Motor neuron (in vitro differentiated cells): ENCODE results near the gene ST6GALNAC6. TPM values are rescaled to one million over a fixed set of nuclear protein-coding genes. Genes with fewer than 3 reads are reported as not detected.
"Not testable (repeated sequence)": the region's sequence is repeated elsewhere in the genome, so short reads cannot be mapped to it uniquely, and the experiment has no call there.

Source experiments
- ATAC-seq, 8 experiments: fragments of 200-7000 bp; cut with Tn5 transposase; replicated peaks in 6 of 8; 2 replicates each; pipeline ENCODE4 v1.8.0; 2021; ENCODE audit warnings: mild to moderate bottlenecking in 8 of 8, moderate library complexity in 8 of 8
- H3K27ac ChIP-seq, 2 donors: fragments of 250-450 bp; sonication (Bioruptor Pico); 2 replicates each; pipeline ENCODE4 v1.9.0; 2021; ENCODE audit warnings: antibody characterized with exemption in 2 of 2, mild to moderate bottlenecking in 2 of 2, moderate library complexity in 1 of 2
- H3K4me1 ChIP-seq, 2 donors: fragments of 250-450 bp; sonication (Bioruptor Pico); replicated peaks in 1 of 2; 2 replicates each; pipeline ENCODE4 v1.6.1; 2021; ENCODE audit warnings: antibody characterized with exemption in 2 of 2, mild to moderate bottlenecking in 2 of 2, moderate library complexity in 1 of 2
- H3K4me3 ChIP-seq, 5 donors: fragments of 250-450 bp; sonication (Bioruptor Pico); 2 replicates each; pipeline ENCODE4 v1.9.0; 2021; ENCODE audit warnings: antibody characterized with exemption in 5 of 5, mild to moderate bottlenecking in 5 of 5, moderate library complexity in 4 of 5
- WGBS, 10 experiments: fragments of 450-650 bp; shearing (Covaris generic); methylation state at CpG; one replicate each; pipeline ENCODE4 v1.0.0; 2022; 5-methylcytosine and 5-hydroxymethylcytosine counted together
- in situ Hi-C, 9 experiments: fragments of 400-800 bp; cut with MboI; loops; one replicate each; pipeline ENCODE4 v1.15.0; 2021; ENCODE audit warnings: low sequenced_read_pairs in 9 of 9, low pct_unique_long_range_greater_than_20kb in 2 of 9; ENCODE audit not compliant: unreplicated experiment in 9 of 9
- total RNA-seq, 8 experiments: library from RNA; unstranded; fragments of 300-600 nt; gene quantifications; 2 replicates each; pipeline versions ENCODE4 v1.2.3 to v1.2.4, GENCODE V29; 2022

ST6GALNAC6 gene
- total RNA-seq, 8 experiments from 2014 or later: 5.6 to 48.8 (median 17.5) TPM

GRCh38 chr9:127873223-127873691 lies 26.1 kb downstream of the ST6GALNAC6 start:
- peak in 5 of 8 experiments; percentile 42 to 63 (median 60) for ATAC-seq
- in situ Hi-C loops: no loop called here
- peaks cover 32 to 57% of the 10 kb centered on the region in 2 donors for H3K4me1 ChIP-seq
- no peak overlapping the region for H3K4me3 ChIP-seq
- whole genome bisulfite sequencing, 10 experiments: 10 to 40% (median 33%) methylated on average over 1 to 2 of the region's 19 CpGs; no CpG with 5 or more reads in 7 of the 10 experiments
- peak overlapping the region in 1 of 2 donors; percentile 63 for H3K27ac ChIP-seq

GRCh38 chr9:127872369-127873222 lies 26.8 kb downstream of the ST6GALNAC6 start:
- in situ Hi-C loops: no loop called here
- no peak overlapping the region for H3K4me3 ChIP-seq
- H3K4me1 ChIP-seq: peaks cover 26 to 50% of the 10 kb centered on the region in 2 donors
- no peak for ATAC-seq
- WGBS, 10 experiments: 60 to 100% (median 78%) methylated on average over 1 to 5 of the region's 20 CpGs; no CpG with 5 or more reads in 6 of the 10 experiments
- peak overlapping the region in 1 of 2 donors; percentile 63 for H3K27ac ChIP-seq

- Histone ChIP-seq H3K4me1 (peaks cover 21 to 41% of the 10 kb centered on the region in 2 donors), H3K4me3 (no peak overlapping the region), H3K27ac (no peak overlapping the region)
- no peak for ATAC-seq
- 60 to 100% (median 79%) methylated on average over 1 to 4 of the region's 9 CpGs; no CpG with 5 or more reads in 2 of the 10 experiments for WGBS, 10 experiments
- in situ Hi-C loops: no loop called here
Measured at GRCh38 chr9:127871531-127871930, 27.9 kb downstream of the ST6GALNAC6 start.

- in situ Hi-C loops: no loop called here
- no peak overlapping the region for H3K27ac ChIP-seq
- ATAC-seq: no peak
- H3K4me1 ChIP-seq: peaks cover 21 to 34% of the 10 kb centered on the region in 2 donors
- 62 to 100% (median 80%) methylated on average over 1 to 8 of the region's 12 CpGs; no CpG with 5 or more reads in 5 of the 10 experiments for WGBS, 10 experiments
- H3K4me3 ChIP-seq: no peak overlapping the region
Measured at GRCh38 chr9:127870887-127871286, 28.5 kb downstream of the ST6GALNAC6 start.

GRCh38 chr9:127870153-127870491 lies 29.3 kb downstream of the ST6GALNAC6 start:
- peaks cover 13 to 32% of the 10 kb centered on the region in 2 donors for H3K4me1 ChIP-seq
- ATAC-seq, H3K4me3 ChIP-seq, H3K27ac ChIP-seq, in situ Hi-C loops: not testable (repeated sequence)
- 0 to 100% (median 85%) methylated on average over 1 to 6 of the region's 9 CpGs; no CpG with 5 or more reads in 4 of the 10 experiments for WGBS, 10 experiments

- H3K27ac ChIP-seq: no peak overlapping the region
Measured at GRCh38 chr9:127869310-127870152, 29.9 kb downstream of the ST6GALNAC6 start.

GRCh38 chr9:127868278-127868902 lies 31.0 kb downstream of the ST6GALNAC6 start:
- Histone ChIP-seq H3K4me1 (peaks cover 8 to 24% of the 10 kb centered on the region in 2 donors), H3K4me3 (no peak overlapping the region), H3K27ac (no peak overlapping the region)
- 80 to 100% (median 92%) methylated on average over 1 of the region's 18 CpGs; no CpG with 5 or more reads in 6 of the 10 experiments for WGBS, 10 experiments
- no peak for ATAC-seq
- in situ Hi-C loops: no loop called here

More at GRCh38 chr9:127869310-127870152, 29.9 kb downstream of the ST6GALNAC6 start:
- 0 to 61% (median 29%) methylated on average over 2 to 13 of the region's 18 CpGs; no CpG with 5 or more reads in 6 of the 10 experiments for WGBS, 10 experiments
- in situ Hi-C loops: no loop called here
- peak; percentile 38 to 97 (median 59) for ATAC-seq
- no peak overlapping the region for H3K4me3 ChIP-seq
- peaks cover 13 to 33% of the 10 kb centered on the region in 2 donors for H3K4me1 ChIP-seq

- no peak overlapping the region for H3K4me3 ChIP-seq
- no peak for ATAC-seq
- peaks cover 0 to 17% of the 10 kb centered on the region in 2 donors for H3K4me1 ChIP-seq
- 86 to 90% methylated on average over 2 to 4 of the region's 30 CpGs; no CpG with 5 or more reads in 8 of the 10 experiments for WGBS, 10 experiments
- in situ Hi-C loops: no loop called here
- no peak overlapping the region for H3K27ac ChIP-seq
Measured at GRCh38 chr9:127867356-127868277, 31.8 kb downstream of the ST6GALNAC6 start.

GRCh38 chr9:127866535-127866934 lies 32.9 kb downstream of the ST6GALNAC6 start:
- no peak for ATAC-seq
- Histone ChIP-seq H3K4me1 (peaks cover 0 to 11% of the 10 kb centered on the region in 2 donors), H3K27ac (no peak overlapping the region), H3K4me3 (no peak overlapping the region)
- in situ Hi-C loops: no loop called here
- 80 to 100% (median 92%) methylated on average over 1 to 5 of the region's 13 CpGs; no CpG with 5 or more reads in 3 of the 10 experiments for WGBS, 10 experiments

GRCh38 chr9:127865645-127866464 lies 33.5 kb downstream of the ST6GALNAC6 start:
- 45 to 93% (median 82%) methylated on average over 2 to 14 of the region's 19 CpGs for WGBS, 10 experiments
- ATAC-seq: no peak
- in situ Hi-C loops: no loop called here

GRCh38 chr9:127863191-127863621 lies 36.2 kb downstream of the ST6GALNAC6 start:
- Histone ChIP-seq H3K4me1 (peaks cover 0 to 11% of the 10 kb centered on the region in 2 donors), H3K4me3 (no peak overlapping the region), H3K27ac (no peak overlapping the region)
- in situ Hi-C loops: no loop called here
- 65 to 100% (median 87%) methylated on average over 1 to 9 of the region's 13 CpGs for WGBS, 10 experiments
- no peak for ATAC-seq

More at GRCh38 chr9:127865645-127866464, 33.5 kb downstream of the ST6GALNAC6 start:
- peaks cover 0 to 11% of the 10 kb centered on the region in 2 donors for H3K4me1 ChIP-seq
- no peak overlapping the region for H3K27ac ChIP-seq
- no peak overlapping the region for H3K4me3 ChIP-seq
